HG03520 (cell line): ENCODE results near the gene MICAL3.

Experiments used
- ATAC-seq: cut with Tn5 transposase; IDR thresholded peaks from one replicate; pipeline ENCODE4 v1.9.1; 2021; ENCODE audit warnings: mild to moderate bottlenecking, moderate library complexity; ENCODE audit not compliant: unreplicated experiment

Gene MICAL3

DNA sequence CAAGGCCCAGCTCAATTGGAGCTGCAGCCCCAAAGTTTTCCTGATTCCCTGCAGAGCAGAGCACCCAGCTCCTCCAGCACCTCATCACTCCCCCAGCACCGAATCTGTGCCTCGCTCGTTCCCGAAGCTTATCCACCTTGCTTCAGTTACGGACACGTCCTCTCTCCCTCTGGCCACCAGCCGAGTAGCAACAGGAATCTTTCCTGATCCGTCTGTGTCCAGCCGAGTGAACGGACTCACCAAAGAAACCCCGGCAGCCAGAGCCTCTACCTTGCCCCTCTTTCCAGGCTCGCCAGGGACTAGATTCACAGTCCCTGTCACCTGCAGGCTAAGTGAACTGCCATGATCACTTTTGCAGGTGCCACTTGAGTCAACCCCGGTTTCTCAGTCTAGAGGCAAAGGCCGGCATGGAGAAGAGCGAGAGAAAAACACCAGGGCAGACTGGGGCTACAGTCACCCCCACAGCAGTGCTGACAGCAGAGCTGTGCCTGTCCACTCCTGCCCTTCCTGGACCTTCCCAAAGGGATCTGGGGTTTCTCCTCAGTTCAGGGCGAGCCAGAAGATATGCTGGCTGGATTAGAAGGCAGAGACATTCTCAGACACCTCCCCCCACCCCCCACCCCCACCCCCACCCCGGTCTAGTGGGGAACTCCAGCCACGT, 282.4 kb downstream of the MICAL3 start:
- no peak for ATAC-seq

DNA sequence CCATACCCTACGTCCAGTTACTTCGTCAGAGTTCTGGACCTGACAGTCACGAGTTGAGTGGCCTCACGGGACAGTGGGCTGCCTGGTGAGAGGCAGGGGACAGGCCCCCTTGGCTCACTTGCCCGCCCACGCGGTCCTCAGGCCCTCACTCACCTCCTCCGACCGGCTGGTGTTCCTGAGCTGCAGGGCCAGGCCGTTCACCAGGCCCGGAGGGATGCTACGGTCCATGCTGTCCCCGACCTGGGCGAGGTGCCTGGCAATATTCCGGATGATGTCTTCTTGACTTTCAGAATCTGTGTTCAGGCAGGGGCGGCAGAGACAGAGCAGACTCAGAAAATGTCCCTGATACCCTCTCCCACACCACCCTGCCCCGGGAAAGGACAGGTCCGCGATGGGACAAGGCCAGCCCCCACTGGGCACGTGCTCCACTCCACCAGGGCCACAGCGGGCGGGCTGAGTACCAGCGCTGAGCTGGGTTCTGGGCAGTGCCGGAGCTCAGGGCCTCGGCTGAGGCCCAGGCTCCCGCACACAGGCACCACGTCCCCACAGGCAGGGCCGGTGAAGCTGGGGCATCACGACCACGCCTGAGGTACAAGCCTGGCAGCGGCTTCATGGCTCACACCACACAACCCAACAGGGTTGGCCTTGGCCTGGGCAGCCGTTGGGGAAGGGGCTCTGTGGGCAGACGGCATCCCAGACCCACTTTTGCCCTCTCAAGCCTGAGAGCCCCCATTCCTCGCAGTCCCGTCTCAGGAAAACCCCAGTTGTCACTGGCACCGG, 285.0 kb downstream of the MICAL3 start:
- no peak for ATAC-seq

DNA sequence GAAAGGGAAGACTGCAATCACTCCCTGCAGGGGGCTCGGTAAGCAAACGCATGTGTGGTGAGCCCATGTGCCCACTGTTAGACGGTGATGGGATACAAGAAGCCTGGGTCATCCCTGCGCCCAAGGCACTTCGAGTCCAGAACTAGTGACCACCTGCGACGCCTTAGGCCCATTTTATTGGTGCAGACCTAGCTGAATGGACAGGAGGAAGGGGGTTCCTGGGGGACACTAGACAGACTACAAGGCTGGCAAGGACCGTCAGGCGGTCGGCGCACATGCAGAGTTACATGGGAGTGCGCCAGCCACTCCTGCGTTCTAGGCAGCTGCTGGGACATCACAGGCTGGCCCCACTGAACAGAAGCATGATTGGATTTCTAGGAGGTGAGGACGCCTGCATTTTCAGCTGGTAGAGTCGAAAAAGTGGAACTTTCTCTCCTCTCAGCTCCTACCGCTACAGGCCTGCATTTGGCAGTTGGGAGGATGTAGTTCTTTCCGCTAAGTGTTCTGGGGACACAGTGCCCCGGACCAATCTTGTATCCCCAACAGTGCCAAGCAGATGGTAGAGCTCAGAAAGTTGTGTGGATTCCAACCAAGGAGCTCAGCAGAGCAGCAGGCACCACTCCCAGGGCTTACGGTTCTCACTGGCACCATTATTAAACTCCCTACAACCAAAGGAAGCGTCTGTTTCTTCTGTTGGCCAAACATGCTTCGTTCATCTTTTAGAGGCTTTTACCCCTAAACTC, 285.8 kb downstream of the MICAL3 start:
- ATAC-seq, result no peak
